ENCODE measurements around the gene AMDHD1. TPM values are rescaled to one million over a fixed set of nuclear protein-coding genes. Genes with fewer than 3 reads are reported as not detected.

AMDHD1 gene
- total and polyA plus RNA-seq, 2 of the 8 experiments (the other 6 are each of a cell fraction or from before 2014, with no cell fraction given): 0.14 TPM; not detected in 1

- Histone ChIP-seq H3K9ac (replicated peaks in 1 of 4; ENCODE audit: extremely low read depth in 1 of 4, low read depth in 3 of 4, low read length in 3 of 4) (no peak overlapping the region), H4K5ac (ENCODE audit: insufficient read length, low read depth, low read length) (no peak overlapping the region), H4K20me1 (replicated peaks in 1 of 2; ENCODE audit: control insufficient read depth in 1 of 2, insufficient read depth in 2 of 2, low read length in 2 of 2) (no peaks in the 10 kb centered on the region), H4K91ac (replicated peaks; ENCODE audit: insufficient read length, low read length) (no peak overlapping the region), H4K8ac (ENCODE audit: extremely low read depth, insufficient read depth, low read length) (no peak overlapping the region), H3K4me1 (replicated peaks in 1 of 4; ENCODE audit: control insufficient read depth in 3 of 4, insufficient read depth in 4 of 4, low read length in 3 of 4) (no peaks in the 10 kb centered on the region), H3K27me3 (replicated peaks in 1 of 4; ENCODE audit: control insufficient read depth in 3 of 4, extremely low read depth in 1 of 4, insufficient read depth in 3 of 4, low read length in 3 of 4) (no peaks in the 10 kb centered on the region), H3K4me3 (ENCODE audit: extremely low read depth in 1 of 4, insufficient read depth in 2 of 4, low read depth in 3 of 4, low read length in 4 of 4) (no peak overlapping the region), H2AK5ac (ENCODE audit: low read depth, low read length) (no peak overlapping the region), H3K27ac (ENCODE audit: low read depth, low read length) (no peak overlapping the region), H3K79me1 (ENCODE audit: low read depth, low read length) (no peaks in the 10 kb centered on the region), H2BK20ac (ENCODE audit: low read length) (no peak overlapping the region), H3K9me3 (ENCODE audit: insufficient read depth in 2 of 2, low read depth in 1 of 2, low read length in 1 of 2) (no peaks in the 10 kb centered on the region), H2BK120ac (replicated peaks; ENCODE audit: low read depth, low read length) (no peak overlapping the region), H3K23ac (ENCODE audit: insufficient read length) (no peak overlapping the region), H2AFZ (ENCODE audit: low read length) (no peak overlapping the region), H3K4me2 (ENCODE audit: insufficient read depth in 1 of 2, low read depth in 2 of 2, low read length in 2 of 2) (no peak overlapping the region), H3K36me3 (ENCODE audit: control insufficient read depth in 2 of 4, insufficient read depth in 4 of 4, low read length in 3 of 4) (no peaks in the 10 kb centered on the region), H3K4ac (replicated peaks; ENCODE audit: insufficient read length, low read depth, low read length) (no peak overlapping the region), H3K23me2 (ENCODE audit: low read depth, low read length) (no peaks in the 10 kb centered on the region), H3K14ac (ENCODE audit: insufficient read length) (no peak overlapping the region), H3K56ac (replicated peaks; ENCODE audit: insufficient read length, low read depth, low read length) (no peak overlapping the region), H2BK12ac (ENCODE audit: low read depth, low read length) (no peak overlapping the region), H3K79me2 (ENCODE audit: control insufficient read depth in 1 of 2, insufficient read depth in 2 of 2, low read length in 2 of 2) (no peaks in the 10 kb centered on the region), H2BK5ac (ENCODE audit: low read depth, low read length) (no peak overlapping the region), H2BK15ac (ENCODE audit: low read length) (no peak overlapping the region), H3K18ac (ENCODE audit: extremely low read depth, low read length) (no peak overlapping the region)
- DNase-seq (ENCODE audit: low read depth in 1 of 2, low spot score in 2 of 2) (no peak), FAIRE-seq (peak; percentile 32)
- TF ChIP-seq CTCF (IDR thresholded peaks at IDR 0.05; ENCODE audit: control extremely low read depth in 1 of 3, insufficient read depth in 1 of 3, low read depth in 1 of 3, low read length in 3 of 3) (peak in 2 of 3 experiments; percentile 53 to 54; a peak in 3 of 4 replicates), KDM4A (IDR thresholded peaks at IDR 0.05; ENCODE audit: low read depth, low read length, severe bottlenecking) (no peak), RAD21 (IDR thresholded peaks at IDR 0.05 in 1 of 2, conservative IDR thresholded peaks at IDR 0.05 in 1 of 2; ENCODE audit: low read depth in 2 of 2, low read length in 2 of 2) (peak; percentile 58 to 74)
- ChIA-PET POLR2A (ENCODE audit: partially characterized antibody) (interaction anchor here (1.0 kb wide), 1 partner anchor 21 kb away, joined by 4 read pairs; the partner anchor contains the start of genes AMDHD1 and CCDC38), CTCF (ENCODE audit: partially characterized antibody) (interaction anchor here (1.1 to 17.8 kb wide), 7 partner anchors 10 to 554 kb away, joined by 3 to 149 read pairs (median 19); partner anchors contain the start of genes AMDHD1, CCDC38 and HAL)
- WGBS, 2 experiments (ENCODE audit: extremely low coverage in 1 of 2, insufficient coverage in 1 of 2, insufficient read length in 1 of 2, insufficient replicate concordance in 2 of 2, low coverage in 1 of 2, low lambda C conversion rate in 2 of 2, missing lambda C conversion rate in 1 of 2): 98% methylated on average over 2 of the region's 2 CpGs; no CpG with 5 or more reads in 1 of the 2 experiments
Measured at GRCh38 chr12:95963096-95963495, 20.0 kb downstream of the AMDHD1 start.
